Transverse colon (tissue), 4 donors: ENCODE results near the gene CAPZA1. TPM values are rescaled to one million over a fixed set of nuclear protein-coding genes. Genes with fewer than 3 reads are reported as not detected.

Source experiments
- DNase-seq: peaks from one replicate; pipeline ENCODE4 v3.0.0-alpha.2; 2019
- H3K27ac ChIP-seq, 4 donors: fragments of 200-600 bp; sonication (generic); 2 replicates each; pipeline ENCODE4 v1.5.1; 2016 to 2018; ENCODE audit warnings: inconsistent platforms in 4 of 4
- H3K27me3 ChIP-seq: fragments of 200-600 bp; sonication (generic); 2 replicates; pipeline ENCODE4 v1.5.1; 2017; ENCODE audit warnings: inconsistent platforms
- H3K36me3 ChIP-seq, 4 donors: fragments of 200-600 bp; sonication (generic); 2 replicates each; pipeline ENCODE4 v1.5.1; 2017 to 2019; ENCODE audit warnings: inconsistent platforms in 4 of 4
- H3K4me1 ChIP-seq, 4 donors: fragments of 200-600 bp; sonication (generic); 2 replicates each; pipeline ENCODE4 v1.5.1; 2017 to 2020; ENCODE audit warnings: inconsistent platforms in 4 of 4
- H3K4me3 ChIP-seq, 4 donors: fragments of 200-600 bp; sonication (generic); 1 replicate in 1 of 4; 2 replicates in 3 of 4; pipeline versions ENCODE4 v1.5.1 to v1.6.1; 2017 to 2019; ENCODE audit warnings: inconsistent platforms in 4 of 4
- H3K9me3 ChIP-seq, 2 donors: fragments of 200-600 bp; sonication (generic); 2 replicates each; pipeline ENCODE4 v1.5.1; 2017 to 2019; ENCODE audit warnings: inconsistent platforms in 2 of 2
- CTCF ChIP-seq, 5 experiments: fragments of 200-600 bp in 3 of 5; fragments of 450-650 bp in 2 of 5; sonication (generic) in 3 of 5; IDR thresholded peaks; 1 replicate in 2 of 5; 2 replicates in 3 of 5; pipeline ENCODE4 v1.5.1; 2016 to 2017; ENCODE audit warnings: antibody characterized with exemption in 5 of 5, inconsistent platforms in 3 of 5, mild to moderate bottlenecking in 2 of 5, moderate library complexity in 1 of 5
- EP300 ChIP-seq: sonication (generic); formaldehyde crosslinking; IDR thresholded peaks from one replicate; pipeline ENCODE4 v1.6.1; 2017; ENCODE audit warnings: antibody characterized with exemption, low read depth
- POLR2A ChIP-seq: fragments of 450-650 bp; IDR thresholded peaks from one replicate; pipeline ENCODE4 v1.6.1; 2016; ENCODE audit warnings: antibody characterized with exemption, mild to moderate bottlenecking, moderate library complexity
- POLR2AphosphoS5 ChIP-seq, 3 donors: sonication (generic); formaldehyde crosslinking; IDR thresholded peaks; one replicate each; pipeline ENCODE4 v1.6.1; 2016; ENCODE audit warnings: antibody characterized with exemption in 3 of 3
- WGBS, 2 donors: methylation state at CpG; one replicate each; pipeline ENCODE4 v1.1.5; 2018; ENCODE audit warnings: low coverage in 1 of 2; 5-methylcytosine and 5-hydroxymethylcytosine counted together
- in situ Hi-C, 4 donors: fragments of 200-750 bp; cut with MboI; loops; one replicate each; pipeline versions ENCODE4 v1.15.0 to v1.15.1; 2017; ENCODE audit warnings: low sequenced_read_pairs in 3 of 4, low pct_ligation_motif_present in 1 of 4, low pct_unique_long_range_greater_than_20kb in 1 of 4
- intact Hi-C: fragments of 100-400 bp; cut with DNase I; formaldehyde crosslinking; loops from one replicate; pipeline ENCODE4 v1.15.1; 2023; ENCODE audit warnings: low total_unique reads
- total RNA-seq, 4 donors: library from RNA; depleted of rRNA; stranded (reverse); fragments of >200 nt; gene quantifications; one replicate each; pipeline ENCODE4 v1.1.0, GENCODE V29; 2016

CAPZA1 gene
- total RNA-seq, 4 donors from 2014 or later: 44.2 to 228 (median 123) TPM

- no peaks in the 10 kb centered on the region for H3K36me3 ChIP-seq
- 85 to 91% methylated on average over 2 of the region's 2 CpGs for WGBS, 2 donors
Observed at GRCh38 chr1:112633628-112634027, 14.0 kb downstream of the CAPZA1 start.

GRCh38 chr1:112634367-112634766 lies 14.7 kb downstream of the CAPZA1 start:
- Histone ChIP-seq H3K4me1 (peaks cover 21 to 84% (median 42%) of the 10 kb centered on the region in 4 donors), H3K27me3 (no peaks in the 10 kb centered on the region), H3K9me3 (no peaks in the 10 kb centered on the region), H3K36me3 (no peaks in the 10 kb centered on the region), H3K27ac (no peak overlapping the region), H3K4me3 (no peak overlapping the region)
- TF ChIP-seq EP300 (no peak), POLR2A (no peak)
- in situ Hi-C loops (no loop called here), intact Hi-C loops (no loop called here)
- no peak for DNase-seq

More at GRCh38 chr1:112633628-112634027, 14.0 kb downstream of the CAPZA1 start:
- Histone ChIP-seq H3K27me3 (no peaks in the 10 kb centered on the region), H3K4me3 (no peak overlapping the region), H3K4me1 (peaks cover 21 to 80% (median 42%) of the 10 kb centered on the region in 4 donors), H3K9me3 (no peaks in the 10 kb centered on the region), H3K27ac (no peak overlapping the region)
- intact Hi-C loops (no loop called here), in situ Hi-C loops (no loop called here)
- TF ChIP-seq EP300 (no peak), POLR2A (no peak), CTCF (IDR thresholded peaks at IDR 0.05) (no peak), POLR2AphosphoS5 (IDR thresholded peaks at IDR 0.05) (no peak)
- DNase-seq: no peak

GRCh38 chr1:112636056-112636455 lies 16.4 kb downstream of the CAPZA1 start:
- TF ChIP-seq POLR2A (no peak), POLR2AphosphoS5 (IDR thresholded peaks at IDR 0.05) (no peak), CTCF (IDR thresholded peaks at IDR 0.05) (no peak), EP300 (no peak)
- in situ Hi-C loops: no loop called here
- H3K9me3 ChIP-seq: no peaks in the 10 kb centered on the region
- no peak overlapping the region for H3K4me3 ChIP-seq
- peaks cover 21 to 68% (median 40%) of the 10 kb centered on the region in 4 donors for H3K4me1 ChIP-seq
- no peaks in the 10 kb centered on the region for H3K27me3 ChIP-seq
- 71 to 73% methylated on average over 2 of the region's 2 CpGs for WGBS, 2 donors
- H3K36me3 ChIP-seq: no peaks in the 10 kb centered on the region
- intact Hi-C loops: no loop called here
- no peak for DNase-seq
- peak overlapping the region in 2 of 4 donors; percentile 44 to 58 for H3K27ac ChIP-seq

GRCh38 chr1:112636597-112637253 lies 17.1 kb downstream of the CAPZA1 start:
- TF ChIP-seq EP300: no peak
- no peak for TF ChIP-seq CTCF (IDR thresholded peaks at IDR 0.05)
- TF ChIP-seq POLR2A: no peak
- TF ChIP-seq POLR2AphosphoS5 (IDR thresholded peaks at IDR 0.05): no peak
- intact Hi-C loops (no loop called here), in situ Hi-C loops (no loop called here)
- peaks cover 21 to 67% (median 38%) of the 10 kb centered on the region in 4 donors for H3K4me1 ChIP-seq
- H3K4me3 ChIP-seq: no peak overlapping the region
- no peak for DNase-seq
- H3K27me3 ChIP-seq: no peaks in the 10 kb centered on the region
- peak overlapping the region; percentile 35 to 58 (median 43) for H3K27ac ChIP-seq
- no peaks in the 10 kb centered on the region for H3K9me3 ChIP-seq
- no peaks in the 10 kb centered on the region for H3K36me3 ChIP-seq
